Liver (tissue), 9 donors: ENCODE data around the gene EDA2R. TPM values are rescaled to one million over a fixed set of nuclear protein-coding genes. Genes with fewer than 3 reads are reported as not detected.

Source experiments
- DNase-seq: peaks from one replicate; pipeline ENCODE4 v3.0.0-alpha.2; 2017; ENCODE audit warnings: low spot score
- H3K27ac ChIP-seq, 2 donors: one replicate each; pipeline ENCODE4 v1.7.0; 2013; ENCODE audit warnings: inconsistent platforms in 2 of 2, low read length in 2 of 2, control low read depth in 1 of 2, low read depth in 1 of 2, mild to moderate bottlenecking in 1 of 2
- H3K27me3 ChIP-seq, 4 donors: one replicate each; pipeline versions ENCODE4 v1.6.1 to v1.7.0; 2013; ENCODE audit warnings: low read length in 3 of 4, inconsistent platforms in 1 of 4, mild to moderate bottlenecking in 1 of 4, moderate library complexity in 1 of 4; ENCODE audit not compliant: control insufficient read depth in 4 of 4, insufficient read depth in 4 of 4
- H3K36me3 ChIP-seq, 4 donors: one replicate each; pipeline versions ENCODE4 v1.6.1 to v1.7.0; 2013; ENCODE audit warnings: low read length in 3 of 4, mild to moderate bottlenecking in 3 of 4, low read depth in 1 of 4, moderate library complexity in 1 of 4; ENCODE audit not compliant: control insufficient read depth in 4 of 4, insufficient read depth in 3 of 4
- H3K4me1 ChIP-seq, 4 donors: one replicate each; pipeline versions ENCODE4 v1.6.1 to v1.7.0; 2013; ENCODE audit warnings: low read length in 3 of 4, mild to moderate bottlenecking in 3 of 4, moderate library complexity in 1 of 4; ENCODE audit not compliant: control insufficient read depth in 4 of 4, insufficient read depth in 4 of 4
- H3K4me3 ChIP-seq, 3 donors: one replicate each; pipeline versions ENCODE4 v1.6.1 to v1.7.0; 2013; ENCODE audit warnings: low read length in 3 of 3, control low read depth in 1 of 3, low read depth in 1 of 3, mild to moderate bottlenecking in 1 of 3
- H3K9ac ChIP-seq, 2 donors: one replicate each; pipeline ENCODE4 v1.7.0; 2013; ENCODE audit warnings: low read length in 2 of 2, mild to moderate bottlenecking in 2 of 2, moderate library complexity in 2 of 2, control low read depth in 1 of 2, low read depth in 1 of 2
- H3K9me3 ChIP-seq, 4 donors: one replicate each; pipeline versions ENCODE4 v1.6.1 to v1.7.0; 2013; ENCODE audit warnings: low read length in 3 of 4; ENCODE audit not compliant: control insufficient read depth in 4 of 4
- CTCF ChIP-seq: fragments of 150-350 bp; IDR thresholded peaks from 2 replicates; pipeline ENCODE4 v1.5.1; 2017; ENCODE audit warnings: improper control_type of control experiment, low read depth, low read length; ENCODE audit not compliant: missing input control
- FOXA1 ChIP-seq: IDR thresholded peaks from 2 replicates; pipeline ENCODE4 v1.6.1; 2016; ENCODE audit warnings: antibody characterized with exemption
- FOXA2 ChIP-seq: IDR thresholded peaks from 2 replicates; pipeline ENCODE4 v1.6.1; 2016; ENCODE audit warnings: antibody characterized with exemption
- GABPA ChIP-seq, 2 donors: IDR thresholded peaks in 1 of 2; conservative IDR thresholded peaks in 1 of 2; 2 replicates each; pipeline ENCODE4 v1.6.1; 2016; ENCODE audit warnings: antibody characterized with exemption in 2 of 2, mild to moderate bottlenecking in 1 of 2, moderate library complexity in 1 of 2
- HNF4A ChIP-seq, 2 donors: conservative IDR thresholded peaks; 2 replicates each; pipeline ENCODE4 v1.6.1; 2016; ENCODE audit warnings: antibody characterized with exemption in 2 of 2, mild to moderate bottlenecking in 2 of 2
- HNF4G ChIP-seq: IDR thresholded peaks from 2 replicates; pipeline ENCODE4 v1.6.1; 2016; ENCODE audit warnings: antibody characterized with exemption
- JUND ChIP-seq, 2 donors: IDR thresholded peaks; 2 replicates each; pipeline ENCODE4 v1.6.1; 2016; ENCODE audit warnings: antibody characterized with exemption in 2 of 2
- NR2F2 ChIP-seq: IDR thresholded peaks from 2 replicates; pipeline ENCODE4 v1.6.1; 2016; ENCODE audit warnings: antibody characterized with exemption
- RAD21 ChIP-seq, 2 donors: IDR thresholded peaks; 2 replicates each; pipeline ENCODE4 v1.6.1; 2016; ENCODE audit warnings: antibody characterized with exemption in 2 of 2, mild to moderate bottlenecking in 2 of 2
- RXRA ChIP-seq, 2 donors: IDR thresholded peaks; 2 replicates each; pipeline ENCODE4 v1.6.1; 2017 to 2018; ENCODE audit warnings: antibody characterized with exemption in 2 of 2, mild to moderate bottlenecking in 1 of 2
- SP1 ChIP-seq: IDR thresholded peaks from 2 replicates; pipeline ENCODE4 v1.6.1; 2018; ENCODE audit warnings: antibody characterized with exemption, mild to moderate bottlenecking
- TAF1 ChIP-seq: conservative IDR thresholded peaks from 2 replicates; pipeline ENCODE4 v1.6.1; 2016; ENCODE audit warnings: antibody characterized with exemption, mild to moderate bottlenecking
- YY1 ChIP-seq: IDR thresholded peaks from 2 replicates; pipeline ENCODE4 v1.6.1; 2016; ENCODE audit warnings: antibody characterized with exemption, mild to moderate bottlenecking
- WGBS: extraction: QIAGEN DNeasy Blood & Tissue Kit; methylation state at CpG from one replicate; pipeline ENCODE4 v1.1.7; 2013; 5-methylcytosine and 5-hydroxymethylcytosine counted together
- polyA plus RNA-seq, 2 donors: library from polyadenylated mRNA; stranded (reverse) in 1 of 2; unstranded in 1 of 2; fragments of 200-250 nt in 1 of 2; fragments of >200 nt in 1 of 2; fragmentation: Nextera tagmentation in 1 of 2; extraction: Ambion mirVana in 1 of 2; gene quantifications; one replicate each; pipeline versions ENCODE4 v1.2.1 to v1.2.3, GENCODE V29; 2013 to 2015
- total RNA-seq, 2 donors: library from RNA; depleted of rRNA; stranded (reverse); fragments of >200 nt; gene quantifications; one replicate each; pipeline ENCODE4 v1.2.3, GENCODE V29; 2014
- TF ChIP-seq, protein P1 (sequence below): IDR thresholded peaks from 2 replicates; pipeline ENCODE4 v1.6.1; 2016; ENCODE audit warnings: antibody characterized with exemption
- TF ChIP-seq, protein P2 (sequence below): IDR thresholded peaks from 2 replicates; pipeline ENCODE4 v1.6.1; 2016; ENCODE audit warnings: antibody characterized with exemption
- TF ChIP-seq, protein P3 (sequence below): IDR thresholded peaks from 2 replicates; pipeline ENCODE4 v1.6.1; 2016; ENCODE audit warnings: antibody characterized with exemption, mild to moderate bottlenecking
- donor health status: healthy.
- donor health status: healthy.
- donor health status: healthy.
- donor health status: healthy.
- donor health status: healthy.

EDA2R gene
- total and polyA plus RNA-seq, 4 donors = 0.01 to 0.09 TPM; not detected in 2

DNA sequence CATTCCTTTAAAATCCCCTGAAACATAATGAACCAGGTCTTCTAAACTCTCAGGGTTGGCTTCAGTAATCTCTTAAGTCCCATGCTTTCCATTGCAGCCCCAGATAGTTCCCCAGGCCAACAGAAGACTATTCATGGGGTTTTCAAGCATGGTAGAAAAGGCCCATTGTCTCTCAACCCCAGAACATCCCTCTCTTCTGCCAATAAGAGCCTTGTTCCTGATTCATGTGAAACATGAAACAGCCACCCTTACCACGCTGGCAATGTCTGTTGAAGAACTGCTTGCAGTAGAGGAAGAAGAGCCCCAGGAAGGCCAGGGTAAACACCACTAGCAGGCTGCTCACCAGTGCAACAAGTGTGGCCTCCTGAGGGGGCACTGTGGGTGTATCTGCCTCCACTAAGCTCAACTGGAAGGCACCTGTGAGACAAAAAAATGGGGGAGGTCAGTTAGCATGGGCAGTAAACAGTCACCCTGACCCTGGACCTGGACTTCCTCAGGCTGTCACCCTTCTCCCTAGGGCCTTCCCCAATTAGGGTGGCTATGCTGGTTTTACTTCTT, 36.4 kb downstream of the EDA2R start:
- H3K9me3 ChIP-seq = peaks cover 0 to 4% (median 0%) of the 10 kb centered on the region in 4 donors
- H3K36me3 ChIP-seq = no peaks in the 10 kb centered on the region
- H3K9ac ChIP-seq = no peak overlapping the region
- no peak overlapping the region for H3K27ac ChIP-seq
- 53% methylated on average over 1 of the region's 1 CpG for WGBS
- TF ChIP-seq HNF4A (conservative IDR thresholded peaks at IDR 0.05) (no peak), SP1 (no peak), RAD21 (IDR thresholded peaks at IDR 0.05) (no peak)
- H3K4me1 ChIP-seq = no peaks in the 10 kb centered on the region
- no peak for DNase-seq
- H3K27me3 ChIP-seq = peaks cover 0 to 2% (median 0%) of the 10 kb centered on the region in 4 donors
- no peak overlapping the region for H3K4me3 ChIP-seq

- Histone ChIP-seq H3K4me3 (no peak overlapping the region), H3K27me3 (peaks cover 0 to 2% (median 0%) of the 10 kb centered on the region in 4 donors), H3K9me3 (peaks cover 0 to 4% (median 0%) of the 10 kb centered on the region in 4 donors), H3K9ac (no peak overlapping the region), H3K27ac (no peak overlapping the region), H3K4me1 (no peaks in the 10 kb centered on the region), H3K36me3 (no peaks in the 10 kb centered on the region)
- TF ChIP-seq, protein P1, sequence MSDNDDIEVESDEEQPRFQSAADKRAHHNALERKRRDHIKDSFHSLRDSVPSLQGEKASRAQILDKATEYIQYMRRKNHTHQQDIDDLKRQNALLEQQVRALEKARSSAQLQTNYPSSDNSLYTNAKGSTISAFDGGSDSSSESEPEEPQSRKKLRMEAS = no peak
- no peak for TF ChIP-seq GABPA (IDR thresholded peaks at IDR 0.05 in 1 of 2, conservative IDR thresholded peaks at IDR 0.05 in 1 of 2)
- no peak for DNase-seq
Observed at GRCh38 chrX:66601522-66601921, 37.4 kb downstream of the EDA2R start.

DNA sequence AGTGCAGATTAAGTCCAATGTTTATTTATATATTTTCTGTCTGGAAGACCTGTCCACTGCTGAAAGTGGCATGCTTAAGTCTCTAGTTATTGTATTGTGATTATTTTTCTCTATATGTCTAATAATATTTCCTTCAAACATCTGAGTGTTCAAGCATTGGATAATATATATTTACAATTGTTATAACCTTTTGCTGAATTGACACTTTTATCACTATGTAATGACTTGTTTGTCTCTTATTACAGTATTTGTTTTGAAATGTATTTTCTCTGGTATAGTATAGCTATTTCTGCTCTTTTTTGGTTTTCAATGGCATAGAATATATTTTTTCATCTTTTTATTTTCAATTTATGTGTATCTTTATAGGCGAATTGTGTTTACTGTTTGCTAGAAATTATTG, 59.7 kb downstream of the EDA2R start:
- no peaks in the 10 kb centered on the region for H3K36me3 ChIP-seq
- WGBS = 37% methylated on average over 1 of the region's 1 CpG

More for the DNA sequence above, 59.7 kb downstream of the EDA2R start:
- no peaks in the 10 kb centered on the region for H3K4me1 ChIP-seq
- H3K27ac ChIP-seq = no peak overlapping the region
- H3K9me3 ChIP-seq = no peaks in the 10 kb centered on the region
- H3K9ac ChIP-seq = no peak overlapping the region
- TF ChIP-seq JUND (IDR thresholded peaks at IDR 0.05) = no peak
- TF ChIP-seq GABPA (IDR thresholded peaks at IDR 0.05 in 1 of 2, conservative IDR thresholded peaks at IDR 0.05 in 1 of 2) = no peak
- no peak for TF ChIP-seq FOXA2
- TF ChIP-seq, protein P2, sequence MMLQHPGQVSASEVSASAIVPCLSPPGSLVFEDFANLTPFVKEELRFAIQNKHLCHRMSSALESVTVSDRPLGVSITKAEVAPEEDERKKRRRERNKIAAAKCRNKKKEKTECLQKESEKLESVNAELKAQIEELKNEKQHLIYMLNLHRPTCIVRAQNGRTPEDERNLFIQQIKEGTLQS = no peak
- TF ChIP-seq FOXA1 = no peak
- no peak for TF ChIP-seq YY1
- TF ChIP-seq HNF4A (conservative IDR thresholded peaks at IDR 0.05) = no peak
- no peak for TF ChIP-seq CTCF
- TF ChIP-seq HNF4G = no peak
- TF ChIP-seq RXRA (IDR thresholded peaks at IDR 0.05) = no peak
- no peak for TF ChIP-seq TAF1
- no peak for TF ChIP-seq NR2F2
- TF ChIP-seq, protein P3, sequence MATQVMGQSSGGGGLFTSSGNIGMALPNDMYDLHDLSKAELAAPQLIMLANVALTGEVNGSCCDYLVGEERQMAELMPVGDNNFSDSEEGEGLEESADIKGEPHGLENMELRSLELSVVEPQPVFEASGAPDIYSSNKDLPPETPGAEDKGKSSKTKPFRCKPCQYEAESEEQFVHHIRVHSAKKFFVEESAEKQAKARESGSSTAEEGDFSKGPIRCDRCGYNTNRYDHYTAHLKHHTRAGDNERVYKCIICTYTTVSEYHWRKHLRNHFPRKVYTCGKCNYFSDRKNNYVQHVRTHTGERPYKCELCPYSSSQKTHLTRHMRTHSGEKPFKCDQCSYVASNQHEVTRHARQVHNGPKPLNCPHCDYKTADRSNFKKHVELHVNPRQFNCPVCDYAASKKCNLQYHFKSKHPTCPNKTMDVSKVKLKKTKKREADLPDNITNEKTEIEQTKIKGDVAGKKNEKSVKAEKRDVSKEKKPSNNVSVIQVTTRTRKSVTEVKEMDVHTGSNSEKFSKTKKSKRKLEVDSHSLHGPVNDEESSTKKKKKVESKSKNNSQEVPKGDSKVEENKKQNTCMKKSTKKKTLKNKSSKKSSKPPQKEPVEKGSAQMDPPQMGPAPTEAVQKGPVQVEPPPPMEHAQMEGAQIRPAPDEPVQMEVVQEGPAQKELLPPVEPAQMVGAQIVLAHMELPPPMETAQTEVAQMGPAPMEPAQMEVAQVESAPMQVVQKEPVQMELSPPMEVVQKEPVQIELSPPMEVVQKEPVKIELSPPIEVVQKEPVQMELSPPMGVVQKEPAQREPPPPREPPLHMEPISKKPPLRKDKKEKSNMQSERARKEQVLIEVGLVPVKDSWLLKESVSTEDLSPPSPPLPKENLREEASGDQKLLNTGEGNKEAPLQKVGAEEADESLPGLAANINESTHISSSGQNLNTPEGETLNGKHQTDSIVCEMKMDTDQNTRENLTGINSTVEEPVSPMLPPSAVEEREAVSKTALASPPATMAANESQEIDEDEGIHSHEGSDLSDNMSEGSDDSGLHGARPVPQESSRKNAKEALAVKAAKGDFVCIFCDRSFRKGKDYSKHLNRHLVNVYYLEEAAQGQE = no peak
- H3K4me3 ChIP-seq = no peak overlapping the region
- peaks cover 0 to 3% (median 0%) of the 10 kb centered on the region in 4 donors for H3K27me3 ChIP-seq
- no peak for DNase-seq
